HepG2 (cell line): ENCODE data around the gene CLASP1. TPM values are rescaled to one million over a fixed set of nuclear protein-coding genes. Genes with fewer than 3 reads are reported as not detected.

ENCODE experiments used
- CC2D1A ChIP-seq: sonication (generic); formaldehyde crosslinking; IDR thresholded peaks from 2 replicates; pipeline ENCODE4 v1.8.1; 2023; ENCODE audit warnings: mild to moderate bottlenecking, missing genetic modification reagents
- MXI1 ChIP-seq: IDR thresholded peaks from 3 replicates; pipeline ENCODE4 v1.6.1; 2012; ENCODE audit warnings: low read depth, low read length, inconsistent platforms, borderline replicate concordance
- MYC ChIP-seq: sonication (generic); formaldehyde crosslinking; IDR thresholded peaks from 2 replicates; pipeline ENCODE4 v1.9.0; 2021; ENCODE audit warnings: missing genetic modification reagents, borderline replicate concordance
- RFX5 ChIP-seq: IDR thresholded peaks from 2 replicates; pipeline ENCODE4 v1.6.1; 2011; ENCODE audit warnings: low read depth, low read length, improper control_type of control experiment
- SRF ChIP-seq: IDR thresholded peaks from 2 replicates; pipeline ENCODE4 v1.6.1; 2011; ENCODE audit warnings: mild to moderate bottlenecking, low read depth, low read length, moderate library complexity
- SSRP1 ChIP-seq: IDR thresholded peaks from 2 replicates; pipeline ENCODE4 v1.6.1; 2016; ENCODE audit warnings: control low read depth
- ZBTB21 ChIP-seq: sonication (generic); formaldehyde crosslinking; IDR thresholded peaks from 2 replicates; pipeline ENCODE4 v1.4.0; 2020; ENCODE audit warnings: missing genetic modification reagents
- ZEB1 ChIP-seq: IDR thresholded peaks from 2 replicates; pipeline ENCODE4 v1.6.1; 2012; ENCODE audit warnings: mild to moderate bottlenecking, low read depth, inconsistent platforms; ENCODE audit not compliant: insufficient replicate concordance
- ZNF577 ChIP-seq: sonication (generic); formaldehyde crosslinking; IDR thresholded peaks from 2 replicates; pipeline ENCODE4 v1.4.0; 2020; ENCODE audit warnings: mild to moderate bottlenecking, low read depth, missing genetic modification reagents, borderline replicate concordance
- ZNF674 ChIP-seq: sonication (generic); formaldehyde crosslinking; IDR thresholded peaks from 2 replicates; pipeline ENCODE4 v1.5.0; 2020; ENCODE audit warnings: low read depth, mild to moderate bottlenecking, missing genetic modification reagents
- polyA plus RNA-seq, 8 experiments: library from polyadenylated mRNA; depleted of rRNA in 3 of 8; stranded (reverse) in 7 of 8; unstranded in 1 of 8; fragments of >200 nt; fragmentation: Illumina TruSeq in 4 of 8; extraction: Trizol in 4 of 8; gene quantifications; 2 replicates each; pipeline versions ENCODE4 v1.2.1 to v1.2.3, GENCODE V29; 2011 to 2016; ENCODE audit warnings: low read depth in 4 of 8, missing spikeins in 1 of 8, mixed read lengths in 1 of 8; ENCODE audit not compliant: insufficient read depth in 1 of 8
- total RNA-seq, 5 experiments: library from RNA; depleted of rRNA; stranded (reverse); fragments of >200 nt; fragmentation: Illumina TruSeq; extraction: Trizol; gene quantifications; 2 replicates each; pipeline ENCODE4 v1.2.3, GENCODE V29; 2016; ENCODE audit warnings: low read depth in 1 of 5
- TF ChIP-seq, protein P1 (sequence below): sonication (generic); formaldehyde crosslinking; IDR thresholded peaks from one replicate; pipeline ENCODE4 v1.5.1; 2020; ENCODE audit warnings: mild to moderate bottlenecking, missing genetic modification reagents; ENCODE audit errors: not compliant biosample characterization
- TF ChIP-seq, protein P2 (sequence below): sonication (generic); formaldehyde crosslinking; IDR thresholded peaks from 2 replicates; pipeline ENCODE4 v1.8.1; 2023; ENCODE audit warnings: mild to moderate bottlenecking, inconsistent platforms, moderate library complexity, missing genetic modification reagents, borderline replicate concordance
- TF ChIP-seq, protein P3 (sequence below): sonication (generic); formaldehyde crosslinking; IDR thresholded peaks from 2 replicates; pipeline ENCODE4 v1.4.0; 2020; ENCODE audit warnings: missing genetic modification reagents
- TF ChIP-seq, protein P4 (sequence below): IDR thresholded peaks from 2 replicates; pipeline ENCODE4 v1.6.1; 2016; ENCODE audit warnings: missing compliant biosample characterization, missing genetic modification reagents, borderline replicate concordance

The CLASP1 gene
- total and polyA plus RNA-seq, 2 of the 13 experiments (the other 11 are each of a cell fraction or from before 2014, with no cell fraction given) = 11.7 to 47.9 TPM

DNA sequence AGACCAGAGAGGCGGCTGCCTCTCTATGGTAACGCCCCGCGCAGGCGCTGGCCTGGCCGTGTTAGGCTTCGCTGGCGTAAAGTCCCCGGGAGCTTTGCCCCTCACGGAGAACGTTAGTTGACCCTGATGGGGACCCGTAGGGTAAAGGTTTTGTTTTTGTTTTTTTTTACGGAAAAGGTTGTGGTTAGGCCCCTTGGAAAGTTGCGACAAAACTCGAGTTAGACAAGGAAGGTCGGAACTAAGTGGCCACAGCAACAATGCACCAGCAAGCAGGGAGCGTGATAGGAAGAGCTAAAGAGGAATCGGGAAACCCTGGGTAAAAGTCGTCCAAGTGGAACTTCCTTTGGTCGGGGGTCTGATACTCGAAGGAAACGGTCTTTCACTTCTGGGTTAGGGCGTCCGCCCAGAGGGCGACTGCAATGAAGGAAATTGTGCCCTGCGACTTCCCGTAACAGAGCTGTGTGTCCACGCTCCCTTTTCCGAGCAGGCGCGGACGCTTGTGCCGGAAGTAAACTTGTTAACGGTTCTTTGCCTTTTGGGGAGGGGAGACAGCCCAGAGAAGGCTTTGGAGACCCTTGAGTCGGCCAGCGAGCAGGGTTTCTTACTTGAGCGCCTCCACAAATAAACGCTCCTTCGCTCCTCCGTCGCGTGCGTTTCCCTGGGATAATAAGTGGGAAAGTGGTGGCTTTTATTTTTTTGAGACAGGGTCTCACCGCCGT, 493 bp upstream of the CLASP1 start (continued):
- TF ChIP-seq, protein P1, sequence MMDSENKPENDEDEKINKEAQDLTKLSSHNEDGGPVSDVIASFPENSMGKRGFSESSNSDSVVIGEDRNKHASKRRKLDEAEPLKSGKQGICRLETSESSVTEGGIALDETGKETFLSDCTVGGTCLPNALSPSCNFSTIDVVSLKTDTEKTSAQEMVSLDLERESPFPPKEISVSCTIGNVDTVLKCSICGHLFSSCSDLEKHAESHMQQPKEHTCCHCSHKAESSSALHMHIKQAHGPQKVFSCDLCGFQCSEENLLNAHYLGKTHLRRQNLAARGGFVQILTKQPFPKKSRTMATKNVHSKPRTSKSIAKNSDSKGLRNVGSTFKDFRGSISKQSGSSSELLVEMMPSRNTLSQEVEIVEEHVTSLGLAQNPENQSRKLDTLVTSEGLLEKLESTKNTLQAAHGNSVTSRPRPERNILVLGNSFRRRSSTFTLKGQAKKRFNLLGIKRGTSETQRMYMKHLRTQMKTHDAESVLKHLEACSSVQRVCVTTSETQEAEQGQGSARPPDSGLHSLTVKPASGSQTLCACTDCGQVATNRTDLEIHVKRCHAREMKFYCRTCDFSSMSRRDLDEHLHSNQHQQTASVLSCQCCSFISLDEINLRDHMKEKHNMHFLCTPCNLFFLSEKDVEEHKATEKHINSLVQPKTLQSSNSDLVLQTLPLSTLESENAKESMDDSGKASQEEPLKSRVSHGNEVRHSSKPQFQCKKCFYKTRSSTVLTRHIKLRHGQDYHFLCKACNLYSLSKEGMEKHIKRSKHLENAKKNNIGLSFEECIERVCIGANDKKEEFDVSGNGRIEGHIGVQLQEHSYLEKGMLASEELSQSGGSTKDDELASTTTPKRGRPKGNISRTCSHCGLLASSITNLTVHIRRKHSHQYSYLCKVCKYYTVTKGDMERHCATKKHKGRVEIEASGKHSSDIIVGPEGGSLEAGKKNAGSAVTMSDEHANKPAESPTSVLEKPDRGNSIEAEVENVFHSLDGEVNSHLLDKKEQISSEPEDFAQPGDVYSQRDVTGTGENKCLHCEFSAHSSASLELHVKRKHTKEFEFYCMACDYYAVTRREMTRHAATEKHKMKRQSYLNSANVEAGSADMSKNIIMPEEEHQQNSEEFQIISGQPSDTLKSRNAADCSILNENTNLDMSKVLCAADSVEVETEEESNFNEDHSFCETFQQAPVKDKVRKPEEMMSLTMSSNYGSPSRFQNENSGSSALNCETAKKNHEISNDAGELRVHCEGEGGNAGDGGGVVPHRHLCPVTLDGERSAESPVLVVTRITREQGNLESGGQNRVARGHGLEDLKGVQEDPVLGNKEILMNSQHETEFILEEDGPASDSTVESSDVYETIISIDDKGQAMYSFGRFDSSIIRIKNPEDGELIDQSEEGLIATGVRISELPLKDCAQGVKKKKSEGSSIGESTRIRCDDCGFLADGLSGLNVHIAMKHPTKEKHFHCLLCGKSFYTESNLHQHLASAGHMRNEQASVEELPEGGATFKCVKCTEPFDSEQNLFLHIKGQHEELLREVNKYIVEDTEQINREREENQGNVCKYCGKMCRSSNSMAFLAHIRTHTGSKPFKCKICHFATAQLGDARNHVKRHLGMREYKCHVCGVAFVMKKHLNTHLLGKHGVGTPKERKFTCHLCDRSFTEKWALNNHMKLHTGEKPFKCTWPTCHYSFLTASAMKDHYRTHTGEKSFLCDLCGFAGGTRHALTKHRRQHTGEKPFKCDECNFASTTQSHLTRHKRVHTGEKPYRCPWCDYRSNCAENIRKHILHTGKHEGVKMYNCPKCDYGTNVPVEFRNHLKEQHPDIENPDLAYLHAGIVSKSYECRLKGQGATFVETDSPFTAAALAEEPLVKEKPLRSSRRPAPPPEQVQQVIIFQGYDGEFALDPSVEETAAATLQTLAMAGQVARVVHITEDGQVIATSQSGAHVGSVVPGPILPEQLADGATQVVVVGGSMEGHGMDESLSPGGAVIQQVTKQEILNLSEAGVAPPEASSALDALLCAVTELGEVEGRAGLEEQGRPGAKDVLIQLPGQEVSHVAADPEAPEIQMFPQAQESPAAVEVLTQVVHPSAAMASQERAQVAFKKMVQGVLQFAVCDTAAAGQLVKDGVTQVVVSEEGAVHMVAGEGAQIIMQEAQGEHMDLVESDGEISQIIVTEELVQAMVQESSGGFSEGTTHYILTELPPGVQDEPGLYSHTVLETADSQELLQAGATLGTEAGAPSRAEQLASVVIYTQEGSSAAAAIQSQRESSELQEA (CRISPR knock-in tag) = no peak
- TF ChIP-seq ZNF577 (CRISPR knock-in tag) = no peak
- TF ChIP-seq ZEB1 = peak; percentile 62
- TF ChIP-seq, protein P2, sequence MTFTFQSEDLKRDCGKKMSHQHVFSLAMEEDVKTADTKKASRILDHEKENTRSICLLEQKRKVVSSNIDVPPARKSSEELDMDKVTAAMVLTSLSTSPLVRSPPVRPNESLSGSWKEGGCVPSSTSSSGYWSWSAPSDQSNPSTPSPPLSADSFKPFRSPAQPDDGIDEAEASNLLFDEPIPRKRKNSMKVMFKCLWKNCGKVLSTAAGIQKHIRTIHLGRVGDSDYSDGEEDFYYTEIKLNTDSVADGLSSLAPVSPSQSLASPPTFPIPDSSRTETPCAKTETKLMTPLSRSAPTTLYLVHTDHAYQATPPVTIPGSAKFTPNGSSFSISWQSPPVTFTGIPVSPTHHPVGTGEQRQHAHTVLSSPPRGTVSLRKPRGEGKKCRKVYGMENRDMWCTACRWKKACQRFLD (CRISPR knock-in tag) = peak; percentile 86; the same call in 1 of the 2 replicates
- TF ChIP-seq SSRP1 = peak; percentile 94
- TF ChIP-seq SRF = no peak
- no peak for TF ChIP-seq RFX5
- peak; percentile 72; the same call in 1 of the 2 replicates for TF ChIP-seq ZNF674
- TF ChIP-seq, protein P3, sequence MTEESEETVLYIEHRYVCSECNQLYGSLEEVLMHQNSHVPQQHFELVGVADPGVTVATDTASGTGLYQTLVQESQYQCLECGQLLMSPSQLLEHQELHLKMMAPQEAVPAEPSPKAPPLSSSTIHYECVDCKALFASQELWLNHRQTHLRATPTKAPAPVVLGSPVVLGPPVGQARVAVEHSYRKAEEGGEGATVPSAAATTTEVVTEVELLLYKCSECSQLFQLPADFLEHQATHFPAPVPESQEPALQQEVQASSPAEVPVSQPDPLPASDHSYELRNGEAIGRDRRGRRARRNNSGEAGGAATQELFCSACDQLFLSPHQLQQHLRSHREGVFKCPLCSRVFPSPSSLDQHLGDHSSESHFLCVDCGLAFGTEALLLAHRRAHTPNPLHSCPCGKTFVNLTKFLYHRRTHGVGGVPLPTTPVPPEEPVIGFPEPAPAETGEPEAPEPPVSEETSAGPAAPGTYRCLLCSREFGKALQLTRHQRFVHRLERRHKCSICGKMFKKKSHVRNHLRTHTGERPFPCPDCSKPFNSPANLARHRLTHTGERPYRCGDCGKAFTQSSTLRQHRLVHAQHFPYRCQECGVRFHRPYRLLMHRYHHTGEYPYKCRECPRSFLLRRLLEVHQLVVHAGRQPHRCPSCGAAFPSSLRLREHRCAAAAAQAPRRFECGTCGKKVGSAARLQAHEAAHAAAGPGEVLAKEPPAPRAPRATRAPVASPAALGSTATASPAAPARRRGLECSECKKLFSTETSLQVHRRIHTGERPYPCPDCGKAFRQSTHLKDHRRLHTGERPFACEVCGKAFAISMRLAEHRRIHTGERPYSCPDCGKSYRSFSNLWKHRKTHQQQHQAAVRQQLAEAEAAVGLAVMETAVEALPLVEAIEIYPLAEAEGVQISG (CRISPR knock-in tag) = peak; percentile 98
- TF ChIP-seq CC2D1A (CRISPR knock-in tag) = no peak
- peak; percentile 84; the same call in 1 of the 3 replicates for TF ChIP-seq MXI1
- TF ChIP-seq, protein P4, sequence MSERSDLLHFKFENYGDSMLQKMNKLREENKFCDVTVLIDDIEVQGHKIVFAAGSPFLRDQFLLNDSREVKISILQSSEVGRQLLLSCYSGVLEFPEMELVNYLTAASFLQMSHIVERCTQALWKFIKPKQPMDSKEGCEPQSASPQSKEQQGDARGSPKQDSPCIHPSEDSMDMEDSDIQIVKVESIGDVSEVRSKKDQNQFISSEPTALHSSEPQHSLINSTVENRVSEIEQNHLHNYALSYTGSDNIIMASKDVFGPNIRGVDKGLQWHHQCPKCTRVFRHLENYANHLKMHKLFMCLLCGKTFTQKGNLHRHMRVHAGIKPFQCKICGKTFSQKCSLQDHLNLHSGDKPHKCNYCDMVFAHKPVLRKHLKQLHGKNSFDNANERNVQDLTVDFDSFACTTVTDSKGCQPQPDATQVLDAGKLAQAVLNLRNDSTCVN (CRISPR knock-in tag) = peak; percentile 15; the same call in 1 of the 2 replicates
- TF ChIP-seq MYC (CRISPR knock-in tag) = peak; percentile 91
- TF ChIP-seq ZBTB21 = peak; percentile 1; the same call in 1 of the 2 replicates
